ENCODE results near the gene PPP2R5B. TPM values are rescaled to one million over a fixed set of nuclear protein-coding genes. Genes with fewer than 3 reads are reported as not detected.

Gene PPP2R5B
- 3.6 to 6.2 TPM (median 4.2 TPM) in 5 replicates for total RNA-seq (2022; extraction: Qiagen RNA extraction; ENCODE audit: low read depth)

DNA sequence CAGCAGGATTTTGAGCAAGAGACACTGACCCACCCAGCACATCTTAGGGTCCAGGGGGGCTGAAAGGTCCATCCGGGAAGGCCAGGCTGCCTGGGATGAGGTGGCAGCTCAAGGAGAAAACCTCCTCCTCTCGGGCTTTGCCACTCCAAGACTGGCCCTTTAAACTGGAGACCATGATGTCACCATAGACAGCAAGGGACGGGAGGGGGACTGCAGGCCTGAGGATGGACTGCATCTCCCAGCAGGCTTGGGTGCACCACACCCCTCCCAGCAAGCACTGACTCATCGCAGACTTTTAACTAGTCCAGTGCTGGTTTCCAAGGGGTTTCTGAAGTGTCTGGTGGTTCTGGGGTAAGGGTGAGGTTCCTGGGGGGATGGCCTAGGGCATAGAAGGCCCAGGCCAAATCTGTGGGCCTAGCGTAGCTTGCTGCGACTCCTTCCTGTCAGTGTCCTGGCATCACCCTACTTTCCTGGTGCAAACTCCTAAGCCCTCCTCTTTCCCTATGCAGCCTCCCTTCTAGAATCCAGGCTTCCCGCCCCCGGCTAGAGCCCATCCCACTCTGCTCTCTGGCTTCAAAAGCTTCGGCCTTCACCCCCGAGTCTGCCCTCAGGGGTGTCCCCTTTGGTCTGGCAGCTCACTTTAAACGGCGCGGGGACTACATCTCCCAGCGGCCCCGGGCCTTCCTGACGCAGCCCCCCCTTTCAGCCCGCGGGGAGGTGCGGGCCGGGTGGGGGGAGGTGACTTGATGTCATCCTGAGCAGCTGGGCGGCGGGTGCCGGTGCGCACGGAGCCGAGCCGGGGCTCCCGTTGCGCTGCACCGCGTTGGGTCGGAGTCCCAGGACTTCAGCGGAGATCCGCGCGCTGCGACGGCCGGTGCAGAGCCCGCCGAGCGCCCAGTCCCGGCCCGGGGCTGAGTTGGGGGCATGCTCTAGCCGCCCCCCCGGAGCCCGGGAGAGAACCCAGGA, at the start of gene PPP2R5B:
Gene PPP2R5B (plus strand): TSS at position 746 of the 966 bp plus-strand sequence. CDS start 1,046 bp downstream, outside the sequence.

DNA sequence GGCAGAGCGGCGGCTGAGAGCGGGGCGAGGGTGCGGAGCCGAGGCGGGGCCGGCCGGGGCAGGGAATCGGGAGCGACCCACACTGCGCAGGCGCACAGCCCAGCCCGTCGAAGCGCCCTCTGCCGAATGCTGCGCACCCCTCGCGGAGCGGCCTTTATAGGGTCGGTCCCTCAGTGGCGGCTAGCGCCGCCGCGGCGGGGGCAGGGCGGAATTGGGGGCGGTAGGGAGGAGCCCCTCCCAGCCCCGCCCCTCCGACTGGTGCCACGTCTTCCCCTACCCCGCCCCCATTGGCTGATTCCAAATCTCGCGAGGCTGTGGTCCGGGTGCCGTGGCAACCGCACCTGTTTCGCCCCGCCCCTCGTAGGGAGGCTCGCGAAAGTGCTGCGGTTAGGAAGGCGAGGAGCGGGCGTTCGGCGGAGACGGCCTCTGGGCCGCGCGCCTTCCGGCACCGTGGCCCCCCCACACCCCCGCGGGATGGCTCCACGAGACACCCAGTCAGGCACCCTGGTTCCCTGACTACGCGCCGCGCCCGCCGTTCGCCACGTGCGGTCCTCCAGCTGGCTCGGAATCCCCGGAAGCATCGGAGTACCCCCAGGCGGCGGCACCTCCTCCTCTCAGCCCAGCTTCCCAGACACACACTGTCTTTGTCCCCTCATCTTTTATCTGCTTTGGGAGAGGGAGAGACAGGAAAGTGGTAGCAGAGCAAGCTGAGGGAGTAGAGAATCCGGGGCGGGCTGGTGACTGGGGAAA, 45.8 kb upstream of the PPP2R5B start, which contains the start of gene EHD1:
Gene EHD1 (minus strand): TSS at position 128 of the 750 bp plus-strand sequence. CDS start 157 bp downstream, outside the sequence.

DNA sequence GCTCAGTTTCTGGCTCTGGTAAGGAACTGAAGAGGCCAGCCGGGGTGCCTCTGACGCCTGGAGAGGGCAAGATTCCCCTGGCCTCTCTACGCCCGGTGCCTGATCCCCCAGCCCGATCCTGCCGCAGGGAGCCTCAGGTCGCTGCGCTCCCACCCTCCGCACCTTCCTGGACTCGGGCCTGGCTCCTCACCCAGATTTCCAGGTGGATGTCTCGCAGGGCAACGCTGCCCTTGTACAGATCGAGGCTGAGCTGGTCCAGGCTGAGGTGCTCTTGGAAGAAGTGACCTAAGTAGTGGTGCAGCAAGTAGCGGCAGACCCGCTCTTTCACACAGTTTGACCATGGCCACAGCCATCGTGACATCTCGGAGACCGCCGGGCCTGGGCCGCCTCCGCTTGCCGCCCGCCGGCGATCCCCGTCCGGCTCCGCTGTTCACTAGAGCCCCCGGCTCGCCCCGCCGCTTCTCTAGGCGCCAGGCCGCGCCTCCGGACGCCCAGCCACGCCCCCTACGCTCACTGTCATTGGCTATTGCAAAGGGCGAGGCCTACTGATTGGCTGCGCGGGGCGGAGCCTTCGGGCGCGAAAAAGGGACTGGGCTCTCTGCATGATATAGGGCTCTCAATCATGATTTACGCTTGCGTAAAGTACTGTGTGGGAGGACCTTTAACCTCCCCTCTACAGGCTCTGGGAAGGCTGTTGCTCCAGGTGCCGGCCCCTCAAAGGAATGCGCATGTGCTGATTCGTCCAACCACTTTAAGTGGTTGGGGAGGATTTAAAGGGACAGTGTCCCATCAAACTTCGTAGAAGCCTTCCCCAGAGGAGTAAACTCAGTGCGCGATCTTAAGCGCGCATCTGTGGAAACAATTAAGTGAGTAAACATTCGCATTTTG, 7.5 kb upstream of the PPP2R5B start, which contains the start of gene ATG2A:
Gene ATG2A (minus strand): TSS at position 435 of the 888 bp plus-strand sequence. CDS start 74 bp downstream, at position 361.

DNA sequence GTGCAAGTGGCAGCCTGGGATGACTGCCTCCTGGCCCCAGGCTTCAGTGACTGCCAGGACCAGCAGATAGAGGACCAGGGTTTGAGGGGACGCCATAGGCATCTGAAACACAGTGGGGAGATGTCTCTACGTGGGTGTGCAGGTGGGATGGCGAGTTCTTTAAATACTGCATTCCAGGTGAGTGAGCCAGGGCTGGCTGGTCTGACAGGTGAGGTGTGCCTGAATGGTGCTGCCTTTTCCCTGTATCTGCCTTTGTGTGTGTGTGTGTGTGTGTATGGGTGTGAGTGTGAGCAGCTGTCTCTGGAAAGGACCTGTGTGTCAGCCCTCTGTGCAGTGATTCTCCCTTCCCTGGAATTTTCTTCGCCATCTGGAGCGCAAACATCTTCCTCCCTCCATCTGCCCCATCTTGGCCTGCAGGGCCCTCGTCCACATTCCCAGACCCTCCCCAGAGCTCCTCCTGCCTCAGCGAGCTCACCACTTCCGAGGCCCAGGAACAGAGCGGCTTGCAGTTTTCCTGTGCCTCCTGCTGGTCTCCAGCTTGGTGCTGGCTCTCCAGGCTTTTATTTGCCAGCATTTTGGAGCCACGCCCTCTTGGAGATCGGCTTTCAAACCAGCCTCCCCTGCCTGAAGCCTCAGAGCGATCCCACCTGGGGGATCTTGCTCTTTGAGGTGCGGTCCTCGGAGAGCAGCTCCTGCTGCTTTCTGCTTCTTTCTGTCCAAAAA, 11.0 kb downstream of the PPP2R5B start, which contains the start of gene GPHA2:
Gene GPHA2 (minus strand): TSS at position 535 of the 723 bp plus-strand sequence. CDS start 433 bp downstream, at position 102.

DNA sequence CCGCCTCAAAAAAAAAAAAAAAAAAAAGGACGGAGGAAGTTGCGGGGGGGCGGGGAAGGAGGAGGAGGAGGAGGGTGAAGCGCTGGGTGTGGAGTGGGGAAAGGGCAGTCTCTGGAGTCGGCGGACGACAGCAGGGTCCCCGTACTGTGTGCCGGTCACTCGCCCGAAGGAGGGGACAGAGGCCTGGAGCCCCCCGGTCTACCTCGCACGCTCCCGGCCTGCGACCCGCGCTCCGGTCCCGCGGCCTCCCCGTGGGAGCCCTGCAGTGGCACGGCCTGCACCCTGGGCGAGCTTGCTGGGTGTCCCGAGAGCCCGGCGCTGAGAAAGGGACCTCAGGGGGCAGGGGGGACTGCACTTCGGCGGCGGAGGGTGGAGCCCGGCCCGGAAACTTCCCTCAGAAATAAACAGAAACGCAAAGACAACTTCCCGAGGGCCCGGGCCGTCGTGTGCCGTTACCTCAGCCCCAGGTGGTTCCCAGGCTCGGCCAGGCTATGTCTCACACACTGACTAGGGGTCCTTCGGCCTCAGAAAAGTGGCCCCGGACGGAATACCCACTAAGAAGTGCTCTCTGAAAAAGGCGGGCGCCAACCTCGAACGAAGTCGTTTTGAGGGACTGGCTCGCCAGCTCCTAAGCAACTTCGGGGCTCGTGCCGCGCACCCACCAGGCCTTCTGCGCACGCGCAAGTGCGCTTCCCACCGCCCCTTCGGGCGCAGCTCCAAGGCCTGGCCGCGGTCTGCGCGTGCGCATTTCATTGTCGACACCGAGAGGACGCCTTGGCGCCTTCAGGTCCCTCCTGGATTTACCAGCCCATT, 47.1 kb downstream of the PPP2R5B start, which contains the start of gene MAJIN:
Gene MAJIN (minus strand): TSS at position 688 of the 813 bp plus-strand sequence. CDS start 12,703 bp downstream, outside the sequence.

Other genes with a start within 250 kb of the PPP2R5B start
- gene NRXN2, start 201.5 kb upstream of the PPP2R5B start, total RNA-seq (2022; extraction: Qiagen RNA extraction; ENCODE audit: low read depth): 0.19 to 0.35 TPM (median 0.27 TPM) in 5 replicates
- gene RASGRP2, start 180.5 kb upstream of the PPP2R5B start, total RNA-seq (2022; extraction: Qiagen RNA extraction; ENCODE audit: low read depth): 1.1 to 2.6 TPM (median 1.4 TPM) in 5 replicates
- gene PYGM, start 164.7 kb upstream of the PPP2R5B start, total RNA-seq (2022; extraction: Qiagen RNA extraction; ENCODE audit: low read depth): 0.17 to 0.58 TPM (median 0.32 TPM) in 5 replicates
- 160 to 206 TPM (median 161 TPM) in 5 replicates for gene SF1, start 146.1 kb upstream of the PPP2R5B start, total RNA-seq (2022; extraction: Qiagen RNA extraction; ENCODE audit: low read depth)
- 6.9 to 9.1 TPM (median 8.0 TPM) in 5 replicates for gene MAP4K2, start 121.5 kb upstream of the PPP2R5B start, total RNA-seq (2022; extraction: Qiagen RNA extraction; ENCODE audit: low read depth)
- 28.7 to 39.3 TPM (median 36.7 TPM) in 5 replicates for gene MEN1, start 114.1 kb upstream of the PPP2R5B start, total RNA-seq (2022; extraction: Qiagen RNA extraction; ENCODE audit: low read depth)
- 1.1 to 1.8 TPM (median 1.6 TPM) in 5 replicates for gene CDC42BPG, start 80.0 kb upstream of the PPP2R5B start, total RNA-seq (2022; extraction: Qiagen RNA extraction; ENCODE audit: low read depth)
- 104 to 140 TPM (median 129 TPM) in 5 replicates for gene EHD1, start 46.1 kb upstream of the PPP2R5B start, total RNA-seq (2022; extraction: Qiagen RNA extraction; ENCODE audit: low read depth)
- gene ATG2A, start 7.5 kb upstream of the PPP2R5B start, total RNA-seq (2022; extraction: Qiagen RNA extraction; ENCODE audit: low read depth): 12.9 to 22.4 TPM (median 20.8 TPM) in 5 replicates
- gene GPHA2, start 11.2 kb downstream of the PPP2R5B start, total RNA-seq (2022; extraction: Qiagen RNA extraction; ENCODE audit: low read depth): not detected in 5 replicates
- not detected in 5 replicates for gene MAJIN, start 47.4 kb downstream of the PPP2R5B start, total RNA-seq (2022; extraction: Qiagen RNA extraction; ENCODE audit: low read depth)
- 0.61 to 1.3 TPM (median 0.67 TPM) in 5 replicates for gene BATF2, start 72.3 kb downstream of the PPP2R5B start, total RNA-seq (2022; extraction: Qiagen RNA extraction; ENCODE audit: low read depth)
- 157 to 200 TPM (median 182 TPM) in 5 replicates for gene ARL2, start 89.5 kb downstream of the PPP2R5B start, total RNA-seq (2022; extraction: Qiagen RNA extraction; ENCODE audit: low read depth)
- 20.2 to 23.7 TPM (median 21.5 TPM) in 5 replicates for gene SNX15, start 102.8 kb downstream of the PPP2R5B start, total RNA-seq (2022; extraction: Qiagen RNA extraction; ENCODE audit: low read depth)
- gene SAC3D1, start 116.5 kb downstream of the PPP2R5B start, total RNA-seq (2022; extraction: Qiagen RNA extraction; ENCODE audit: low read depth): 33.6 to 55.1 TPM (median 50.9 TPM) in 5 replicates
- not detected in 5 replicates for gene NAALADL1, start 133.9 kb downstream of the PPP2R5B start, total RNA-seq (2022; extraction: Qiagen RNA extraction; ENCODE audit: low read depth)
- 56.3 to 73.2 TPM (median 69.6 TPM) in 5 replicates for gene CDCA5, start 159.4 kb downstream of the PPP2R5B start, total RNA-seq (2022; extraction: Qiagen RNA extraction; ENCODE audit: low read depth)
- 30.8 to 34.6 TPM (median 33.1 TPM) in 5 replicates for gene ZFPL1, start 159.5 kb downstream of the PPP2R5B start, total RNA-seq (2022; extraction: Qiagen RNA extraction; ENCODE audit: low read depth)
- 50.2 to 54.5 TPM (median 53.0 TPM) in 5 replicates for gene VPS51, start 171.5 kb downstream of the PPP2R5B start, total RNA-seq (2022; extraction: Qiagen RNA extraction; ENCODE audit: low read depth)
- gene TM7SF2, start 187.2 kb downstream of the PPP2R5B start, total RNA-seq (2022; extraction: Qiagen RNA extraction; ENCODE audit: low read depth): 5.3 to 6.8 TPM (median 5.5 TPM) in 5 replicates
- 14.6 to 23.2 TPM (median 21.6 TPM) in 5 replicates for gene ZNHIT2, start 193.0 kb downstream of the PPP2R5B start, total RNA-seq (2022; extraction: Qiagen RNA extraction; ENCODE audit: low read depth)
- gene FAU, start 197.4 kb downstream of the PPP2R5B start, total RNA-seq (2022; extraction: Qiagen RNA extraction; ENCODE audit: low read depth): 887 to 1,065 TPM (median 962 TPM) in 5 replicates
- gene MRPL49, start 197.6 kb downstream of the PPP2R5B start, total RNA-seq (2022; extraction: Qiagen RNA extraction; ENCODE audit: low read depth): 68.9 to 78.3 TPM (median 73.3 TPM) in 5 replicates
- gene SYVN1, start 209.8 kb downstream of the PPP2R5B start, total RNA-seq (2022; extraction: Qiagen RNA extraction; ENCODE audit: low read depth): 30.3 to 41.2 TPM (median 40.5 TPM) in 5 replicates
- not detected in 5 replicates for gene SPDYC, start 245.5 kb downstream of the PPP2R5B start, total RNA-seq (2022; extraction: Qiagen RNA extraction; ENCODE audit: low read depth)